Mesothelial cell of epicardium (in vitro differentiated cells): ENCODE measurements around the gene ETV1. TPM values are rescaled to one million over a fixed set of nuclear protein-coding genes. Genes with fewer than 3 reads are reported as not detected.

ENCODE experiments used
- DNase-seq, 2 experiments: peaks; one replicate each; pipeline ENCODE4 v3.0.0; 2021; ENCODE audit warnings: low spot score in 2 of 2; ENCODE audit not compliant: unreplicated experiment in 2 of 2
- H3K27ac Mint-ChIP-seq: 2 replicates; pipeline ENCODE4 v1.8.0; 2021; ENCODE audit warnings: mixed read lengths
- H3K27me3 Mint-ChIP-seq: 2 replicates; pipeline ENCODE4 v1.8.0; 2021; ENCODE audit warnings: low read depth, mixed read lengths
- H3K36me3 Mint-ChIP-seq: 2 replicates; pipeline ENCODE4 v1.8.0; 2021; ENCODE audit warnings: mixed read lengths
- H3K4me1 Mint-ChIP-seq: 2 replicates; pipeline ENCODE4 v1.8.0; 2021; ENCODE audit warnings: mixed read lengths
- H3K4me3 Mint-ChIP-seq: 2 replicates; pipeline ENCODE4 v1.8.0; 2021; ENCODE audit warnings: mild to moderate bottlenecking, moderate library complexity, mixed read lengths
- H3K9me3 Mint-ChIP-seq: 2 replicates; pipeline ENCODE4 v1.8.0; 2021; ENCODE audit warnings: mixed read lengths
- CTCF ChIP-seq: fragments of 200-600 bp; sonication (generic); IDR thresholded peaks from one replicate; pipeline ENCODE4 v1.5.0; 2021; ENCODE audit warnings: antibody characterized with exemption; ENCODE audit not compliant: unreplicated experiment
- total RNA-seq: library from RNA; stranded (reverse); gene quantifications from 3 replicates; pipeline ENCODE4 v1.2.1, GENCODE V29; 2021

Gene ETV1
- total RNA-seq, 1 donor from 2014 or later, result 23.0 TPM

GRCh38 chr7:13850185-13850752, 139.2 kb downstream of the ETV1 start:
- H3K4me1 Mint-ChIP-seq, result peaks cover 12% of the 10 kb centered on the region
- DNase-seq, result no peak
- no peak overlapping the region for H3K4me3 Mint-ChIP-seq
- H3K9me3 Mint-ChIP-seq, result peaks cover 4% of the 10 kb centered on the region
- no peak overlapping the region for H3K27ac Mint-ChIP-seq
- no peaks in the 10 kb centered on the region for H3K27me3 Mint-ChIP-seq
- no peaks in the 10 kb centered on the region for H3K36me3 Mint-ChIP-seq
- no peak for TF ChIP-seq CTCF

- no peak for DNase-seq
- Mint-ChIP-seq H3K27me3 (no peaks in the 10 kb centered on the region), H3K4me1 (peaks cover 15% of the 10 kb centered on the region), H3K36me3 (no peaks in the 10 kb centered on the region), H3K9me3 (peaks cover 4% of the 10 kb centered on the region), H3K4me3 (no peak overlapping the region), H3K27ac (no peak overlapping the region)
- TF ChIP-seq CTCF, result no peak
Measured at GRCh38 chr7:13849163-13849892, 140.1 kb downstream of the ETV1 start.

GRCh38 chr7:13848681-13849131, 140.8 kb downstream of the ETV1 start:
- Mint-ChIP-seq H3K27ac (no peak overlapping the region), H3K36me3 (no peaks in the 10 kb centered on the region), H3K4me1 (peaks cover 15% of the 10 kb centered on the region), H3K27me3 (no peaks in the 10 kb centered on the region), H3K9me3 (peaks cover 4% of the 10 kb centered on the region), H3K4me3 (no peak overlapping the region)
- no peak for DNase-seq
- no peak for TF ChIP-seq CTCF

- H3K4me3 Mint-ChIP-seq, result no peak overlapping the region
Measured at GRCh38 chr7:13846386-13846785, 143.1 kb downstream of the ETV1 start.

GRCh38 chr7:13845601-13846000, 143.9 kb downstream of the ETV1 start:
- H3K4me1 Mint-ChIP-seq, result peaks cover 11% of the 10 kb centered on the region
- H3K4me3 Mint-ChIP-seq, result no peak overlapping the region
- no peaks in the 10 kb centered on the region for H3K36me3 Mint-ChIP-seq
- no peak for DNase-seq
- no peak overlapping the region for H3K27ac Mint-ChIP-seq
- H3K9me3 Mint-ChIP-seq, result no peaks in the 10 kb centered on the region
- no peaks in the 10 kb centered on the region for H3K27me3 Mint-ChIP-seq
- TF ChIP-seq CTCF, result no peak

More at GRCh38 chr7:13846386-13846785, 143.1 kb downstream of the ETV1 start:
- peaks cover 11% of the 10 kb centered on the region for H3K4me1 Mint-ChIP-seq
- H3K27ac Mint-ChIP-seq, result no peak overlapping the region
- H3K36me3 Mint-ChIP-seq, result no peaks in the 10 kb centered on the region
- TF ChIP-seq CTCF, result no peak
- no peak for DNase-seq
- H3K9me3 Mint-ChIP-seq, result no peaks in the 10 kb centered on the region
- H3K27me3 Mint-ChIP-seq, result no peaks in the 10 kb centered on the region
